HL-60 (cell line): ENCODE data around the gene NCKAP5L.

ENCODE experiments used
- DNase-seq, 2 experiments: peaks; one replicate each; pipeline ENCODE4 v3.0.0-alpha.2; 2010 to 2020; ENCODE audit warnings: low read depth in 1 of 2, low spot score in 1 of 2
- H3K27ac ChIP-seq: fragments of 250-450 bp; sonication (Bioruptor Pico); replicated peaks from 2 replicates; pipeline ENCODE4 v1.5.1; 2020; ENCODE audit warnings: mild to moderate bottlenecking, moderate library complexity
- H3K27me3 ChIP-seq: fragments of 250-450 bp; sonication (Bioruptor Pico); 2 replicates; pipeline ENCODE4 v1.5.1; 2021; ENCODE audit warnings: mild to moderate bottlenecking, moderate library complexity; ENCODE audit not compliant: insufficient read depth, poor library complexity, severe bottlenecking
- H3K4me3 ChIP-seq: replicated peaks from 2 replicates; pipeline ENCODE4 v1.5.1; 2011; ENCODE audit warnings: mild to moderate bottlenecking, control low read depth, low read length; ENCODE audit not compliant: insufficient read depth
- CTCF ChIP-seq: IDR thresholded peaks from one replicate; pipeline ENCODE4 v1.5.1; 2011; ENCODE audit warnings: low read length, control low read depth, inconsistent platforms; ENCODE audit not compliant: insufficient read depth
- GABPA ChIP-seq: IDR thresholded peaks from 2 replicates; pipeline ENCODE4 v1.6.1; 2012; ENCODE audit warnings: low read depth
- POLR2AphosphoS5 ChIP-seq: IDR thresholded peaks from 2 replicates; pipeline ENCODE4 v1.6.1; 2012; ENCODE audit warnings: low read depth
- SPI1 ChIP-seq: IDR thresholded peaks from 2 replicates; pipeline ENCODE4 v1.6.1; 2012; ENCODE audit warnings: low read depth, mild to moderate bottlenecking, borderline replicate concordance
- long read RNA-seq: library from polyadenylated mRNA; unstranded; transcript quantifications from one replicate; pipeline ENCODE4 v2.0.0, GENCODE V29; 2020
- TF ChIP-seq, protein P1 (sequence below): IDR thresholded peaks from 2 replicates; pipeline ENCODE4 v1.6.1; 2012; ENCODE audit warnings: low read depth; ENCODE audit not compliant: insufficient replicate concordance

Gene NCKAP5L, protein sequence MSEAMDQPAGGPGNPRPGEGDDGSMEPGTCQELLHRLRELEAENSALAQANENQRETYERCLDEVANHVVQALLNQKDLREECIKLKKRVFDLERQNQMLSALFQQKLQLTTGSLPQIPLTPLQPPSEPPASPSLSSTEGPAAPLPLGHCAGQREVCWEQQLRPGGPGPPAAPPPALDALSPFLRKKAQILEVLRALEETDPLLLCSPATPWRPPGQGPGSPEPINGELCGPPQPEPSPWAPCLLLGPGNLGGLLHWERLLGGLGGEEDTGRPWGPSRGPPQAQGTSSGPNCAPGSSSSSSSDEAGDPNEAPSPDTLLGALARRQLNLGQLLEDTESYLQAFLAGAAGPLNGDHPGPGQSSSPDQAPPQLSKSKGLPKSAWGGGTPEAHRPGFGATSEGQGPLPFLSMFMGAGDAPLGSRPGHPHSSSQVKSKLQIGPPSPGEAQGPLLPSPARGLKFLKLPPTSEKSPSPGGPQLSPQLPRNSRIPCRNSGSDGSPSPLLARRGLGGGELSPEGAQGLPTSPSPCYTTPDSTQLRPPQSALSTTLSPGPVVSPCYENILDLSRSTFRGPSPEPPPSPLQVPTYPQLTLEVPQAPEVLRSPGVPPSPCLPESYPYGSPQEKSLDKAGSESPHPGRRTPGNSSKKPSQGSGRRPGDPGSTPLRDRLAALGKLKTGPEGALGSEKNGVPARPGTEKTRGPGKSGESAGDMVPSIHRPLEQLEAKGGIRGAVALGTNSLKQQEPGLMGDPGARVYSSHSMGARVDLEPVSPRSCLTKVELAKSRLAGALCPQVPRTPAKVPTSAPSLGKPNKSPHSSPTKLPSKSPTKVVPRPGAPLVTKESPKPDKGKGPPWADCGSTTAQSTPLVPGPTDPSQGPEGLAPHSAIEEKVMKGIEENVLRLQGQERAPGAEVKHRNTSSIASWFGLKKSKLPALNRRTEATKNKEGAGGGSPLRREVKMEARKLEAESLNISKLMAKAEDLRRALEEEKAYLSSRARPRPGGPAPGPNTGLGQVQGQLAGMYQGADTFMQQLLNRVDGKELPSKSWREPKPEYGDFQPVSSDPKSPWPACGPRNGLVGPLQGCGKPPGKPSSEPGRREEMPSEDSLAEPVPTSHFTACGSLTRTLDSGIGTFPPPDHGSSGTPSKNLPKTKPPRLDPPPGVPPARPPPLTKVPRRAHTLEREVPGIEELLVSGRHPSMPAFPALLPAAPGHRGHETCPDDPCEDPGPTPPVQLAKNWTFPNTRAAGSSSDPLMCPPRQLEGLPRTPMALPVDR (N-terminal part only)
- long read RNA-seq, partial matches to known transcripts, result 3 of 4 reads
- long read RNA-seq, other reads (novel, unspliced or antisense), result 1 of 4 reads

DNA sequence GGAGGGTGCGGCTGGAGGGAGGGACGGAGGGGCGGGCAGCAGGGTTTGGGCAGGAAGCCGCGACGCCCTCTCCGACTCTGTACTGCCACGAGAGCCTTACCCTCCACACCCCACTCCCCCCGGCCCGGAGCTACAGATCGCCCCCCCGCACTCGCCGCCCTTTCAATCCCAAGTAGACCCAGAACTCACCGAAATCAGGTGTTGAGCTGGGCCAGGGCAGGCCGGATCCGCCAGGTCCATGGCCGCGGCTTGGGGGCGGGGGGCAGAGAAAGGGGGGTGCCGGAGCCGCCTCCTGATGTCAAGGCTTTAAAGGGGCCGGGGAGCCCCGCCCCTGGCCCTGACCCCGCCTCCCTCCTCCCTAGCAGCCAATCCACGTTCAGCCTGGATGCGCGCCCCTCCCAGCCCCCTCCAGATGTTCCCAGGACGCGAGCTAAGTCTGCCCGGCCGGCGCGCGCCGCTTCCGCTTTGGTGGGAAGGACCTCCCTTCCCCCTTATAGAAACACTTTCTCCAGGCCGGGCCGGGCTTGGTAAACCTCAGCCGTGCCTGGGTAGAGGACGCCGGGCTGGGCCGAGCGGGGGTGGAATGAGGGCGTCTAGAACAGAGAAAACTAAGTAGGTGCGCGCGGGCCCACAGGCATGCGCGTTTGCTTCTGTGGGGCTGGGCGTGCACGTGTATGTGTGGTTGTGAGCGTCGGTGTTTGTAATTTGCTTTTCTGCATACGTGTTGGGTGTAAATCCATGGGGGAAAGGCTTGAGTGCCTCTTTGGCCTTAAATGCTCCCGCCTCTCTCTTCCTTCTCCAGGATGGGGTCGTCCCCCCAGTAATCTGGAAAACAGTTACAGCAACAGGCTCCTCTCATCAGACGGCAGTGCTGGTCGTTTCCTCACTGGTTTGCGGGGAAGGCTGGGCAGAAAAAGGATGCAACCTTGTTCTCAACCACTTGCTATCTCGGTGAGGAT, at the start of gene NCKAP5L:
Gene NCKAP5L (minus strand): TSS at position 281 of the 959 bp plus-strand sequence. CDS start 24,369 bp downstream, outside the sequence.
- peak; percentile 94 to 97 for DNase-seq
- Histone ChIP-seq H3K4me3 (peak within 1 kb of the TSS; percentile 85), H3K27ac (peak within 1 kb of the TSS; percentile 71), H3K27me3 (no peaks in the 10 kb centered on the region)
- TF ChIP-seq, protein P1, sequence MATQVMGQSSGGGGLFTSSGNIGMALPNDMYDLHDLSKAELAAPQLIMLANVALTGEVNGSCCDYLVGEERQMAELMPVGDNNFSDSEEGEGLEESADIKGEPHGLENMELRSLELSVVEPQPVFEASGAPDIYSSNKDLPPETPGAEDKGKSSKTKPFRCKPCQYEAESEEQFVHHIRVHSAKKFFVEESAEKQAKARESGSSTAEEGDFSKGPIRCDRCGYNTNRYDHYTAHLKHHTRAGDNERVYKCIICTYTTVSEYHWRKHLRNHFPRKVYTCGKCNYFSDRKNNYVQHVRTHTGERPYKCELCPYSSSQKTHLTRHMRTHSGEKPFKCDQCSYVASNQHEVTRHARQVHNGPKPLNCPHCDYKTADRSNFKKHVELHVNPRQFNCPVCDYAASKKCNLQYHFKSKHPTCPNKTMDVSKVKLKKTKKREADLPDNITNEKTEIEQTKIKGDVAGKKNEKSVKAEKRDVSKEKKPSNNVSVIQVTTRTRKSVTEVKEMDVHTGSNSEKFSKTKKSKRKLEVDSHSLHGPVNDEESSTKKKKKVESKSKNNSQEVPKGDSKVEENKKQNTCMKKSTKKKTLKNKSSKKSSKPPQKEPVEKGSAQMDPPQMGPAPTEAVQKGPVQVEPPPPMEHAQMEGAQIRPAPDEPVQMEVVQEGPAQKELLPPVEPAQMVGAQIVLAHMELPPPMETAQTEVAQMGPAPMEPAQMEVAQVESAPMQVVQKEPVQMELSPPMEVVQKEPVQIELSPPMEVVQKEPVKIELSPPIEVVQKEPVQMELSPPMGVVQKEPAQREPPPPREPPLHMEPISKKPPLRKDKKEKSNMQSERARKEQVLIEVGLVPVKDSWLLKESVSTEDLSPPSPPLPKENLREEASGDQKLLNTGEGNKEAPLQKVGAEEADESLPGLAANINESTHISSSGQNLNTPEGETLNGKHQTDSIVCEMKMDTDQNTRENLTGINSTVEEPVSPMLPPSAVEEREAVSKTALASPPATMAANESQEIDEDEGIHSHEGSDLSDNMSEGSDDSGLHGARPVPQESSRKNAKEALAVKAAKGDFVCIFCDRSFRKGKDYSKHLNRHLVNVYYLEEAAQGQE, result no peak
- TF ChIP-seq SPI1, result peak; percentile 66; the same call in 1 of the 2 replicates

DNA sequence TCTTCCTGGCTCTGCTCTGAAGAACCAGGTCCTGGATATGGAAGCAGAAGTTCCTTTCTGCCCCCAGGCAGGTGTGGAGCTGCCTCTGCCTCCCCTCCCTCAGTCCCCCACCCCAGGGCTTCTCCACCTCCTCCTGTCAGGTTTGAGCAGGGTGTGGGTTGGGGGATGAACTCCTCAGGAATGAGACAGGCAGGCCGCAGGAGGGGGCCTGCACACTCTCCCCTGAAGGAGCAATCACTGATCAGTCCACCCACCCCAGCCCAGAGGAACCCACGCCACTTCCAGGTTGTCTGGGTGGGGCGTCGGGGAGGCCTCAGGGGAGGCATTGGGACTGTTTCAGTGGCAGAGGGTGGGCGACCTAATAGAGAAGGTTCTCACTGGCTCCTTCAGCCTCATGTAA, 48.9 kb upstream of the NCKAP5L start:
- no peak overlapping the region for H3K4me3 ChIP-seq
- no peak overlapping the region for H3K27ac ChIP-seq
- H3K27me3 ChIP-seq, result no peaks in the 10 kb centered on the region
- TF ChIP-seq GABPA, result no peak
- no peak for TF ChIP-seq CTCF
- TF ChIP-seq POLR2AphosphoS5, result no peak
- TF ChIP-seq, protein P1, result no peak
- no peak for TF ChIP-seq SPI1
- no peak for DNase-seq

DNA sequence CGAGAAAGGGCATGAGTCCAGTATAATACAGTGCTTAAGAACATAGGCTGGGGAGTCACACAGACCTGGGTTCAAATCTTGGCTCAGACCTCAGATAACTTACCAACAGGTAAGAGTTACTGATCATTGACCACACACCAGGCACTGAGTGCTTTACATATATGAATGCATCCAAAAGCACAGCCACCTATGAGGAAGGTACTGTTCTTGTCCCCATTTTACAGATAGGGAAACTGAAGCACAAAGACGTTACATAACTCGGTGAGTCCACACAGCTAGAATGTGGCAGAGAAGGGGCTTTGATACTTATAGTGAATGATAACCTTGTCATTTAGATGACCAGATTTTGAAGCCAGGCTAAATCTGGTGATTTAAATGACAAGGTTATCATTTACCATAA, 47.9 kb upstream of the NCKAP5L start:
- DNase-seq, result no peak

More for the DNA sequence above, 47.9 kb upstream of the NCKAP5L start:
- no peaks in the 10 kb centered on the region for H3K27me3 ChIP-seq
- no peak for TF ChIP-seq SPI1
- TF ChIP-seq POLR2AphosphoS5, result no peak
- no peak overlapping the region for H3K4me3 ChIP-seq
- no peak overlapping the region for H3K27ac ChIP-seq
